ENCODE results near the gene ZNF276. TPM values are rescaled to one million over a fixed set of nuclear protein-coding genes. Genes with fewer than 3 reads are reported as not detected.
A peak's percentile ranks its signal among the peaks of the same experiment; 100 is the strongest.

Gene ZNF276
- polyA plus RNA-seq, 1 of the 3 experiments (the other 2 are of a cell fraction) = 24.9 TPM

DNA sequence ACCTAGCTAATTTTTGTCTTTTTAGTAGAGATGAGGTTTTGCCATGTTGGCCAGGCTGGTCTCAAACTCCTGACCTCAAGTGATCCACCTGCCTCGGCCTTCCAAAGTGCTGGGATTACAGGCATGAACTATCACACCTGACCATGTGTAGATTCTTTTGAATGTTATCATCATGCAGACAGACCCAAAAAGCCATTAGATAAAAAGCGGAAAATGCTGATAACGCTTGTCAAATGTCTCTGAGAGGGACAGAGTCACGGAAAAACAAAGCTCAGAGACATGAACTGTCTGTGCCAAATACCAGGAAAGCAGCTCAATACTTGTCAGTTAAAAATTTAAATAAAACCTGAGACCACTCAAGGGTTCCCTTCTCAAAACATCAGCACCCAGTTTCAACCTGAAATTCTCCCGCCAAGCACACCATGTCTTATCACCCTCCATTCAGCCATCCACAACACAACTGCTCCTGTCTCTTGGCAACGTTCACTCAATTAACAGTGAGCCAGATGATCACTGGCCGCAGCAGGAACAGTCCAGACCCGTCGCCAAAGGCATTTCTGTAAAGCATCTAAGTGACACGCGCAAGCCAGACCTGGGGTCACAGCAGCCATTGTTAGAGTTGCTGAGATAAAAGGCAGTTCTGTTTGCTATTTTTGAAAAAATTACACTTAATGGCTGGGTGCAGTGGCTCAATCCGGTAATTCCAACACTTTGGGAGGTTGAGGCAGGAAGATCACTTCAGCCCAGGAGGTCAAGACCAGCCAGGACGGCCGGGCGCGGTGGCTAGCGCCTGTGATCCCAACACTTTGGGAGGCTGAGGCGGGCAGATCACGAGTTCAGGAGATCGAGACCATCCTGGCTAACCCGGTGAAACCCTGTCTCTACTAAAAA is 65.4 kb downstream of the ZNF276 start:
- CTCF ChIA-PET = interaction anchor here (1.0 to 5.4 kb wide), 6 partner anchors 11 to 100 kb away, joined by 3 to 31 read pairs (median 4); partner anchors contain the start of gene CDK10
- peaks cover 0 to 9% of the 10 kb centered on the region in 2 experiments; a peak in 1 of 4 replicates for H3K4me1 ChIP-seq (ENCODE audit: control insufficient read depth in 1 of 2, insufficient read depth in 2 of 2, low read depth in 1 of 2, low read length in 1 of 2)
- H3K4me2 ChIP-seq = no peak overlapping the region

DNA sequence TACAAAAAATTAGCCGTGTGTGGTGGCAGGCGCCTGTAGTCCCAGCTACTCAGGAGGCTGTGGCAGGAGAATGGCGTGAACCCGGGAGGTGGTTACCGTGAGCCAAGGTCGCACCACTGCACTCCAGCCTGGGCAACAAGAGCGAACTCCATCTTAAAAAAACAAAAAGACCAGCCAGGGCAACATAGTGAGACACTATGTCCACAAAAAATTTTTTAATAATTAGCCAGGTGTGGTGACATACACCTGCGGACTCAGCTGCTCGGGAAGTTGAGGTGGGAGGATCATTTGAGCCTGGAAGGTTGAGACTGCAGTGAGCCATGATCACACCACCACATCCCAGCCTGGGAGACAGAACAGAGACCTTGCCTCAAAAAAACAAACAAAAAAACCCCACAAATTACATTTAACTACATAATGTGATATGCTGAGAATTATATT is 66.0 kb downstream of the ZNF276 start:
- WGBS (ENCODE audit: low lambda C conversion rate) = 99% methylated on average over 9 of the region's 9 CpGs
- H3K9me3 ChIP-seq = no peaks in the 10 kb centered on the region
- H4K20me1 ChIP-seq (ENCODE audit: insufficient read depth) = no peaks in the 10 kb centered on the region
- ChIA-PET CTCF (interaction anchor here (1.3 to 5.4 kb wide), 3 partner anchors 24 to 73 kb away, joined by 4 to 31 read pairs (median 6); no protein-coding TSS in a partner anchor), POLR2A (no interaction called here)
- peak overlapping the region in 1 of 2 experiments; percentile 36; a peak in 1 of 4 replicates for H3K27ac ChIP-seq (ENCODE audit: low read depth in 2 of 2, low read length in 1 of 2)
- DNase-seq = no peak
- peaks cover 5 to 16% of the 10 kb centered on the region in 2 experiments for H3K36me3 ChIP-seq (replicated peaks in 1 of 2; ENCODE audit: control insufficient read depth in 1 of 2, insufficient read depth in 2 of 2, low read length in 1 of 2)
- H2AFZ ChIP-seq (ENCODE audit: low read depth) = no peak overlapping the region
- no peak overlapping the region for H3K9ac ChIP-seq
- no peaks in the 10 kb centered on the region for H3K9me2 ChIP-seq
- no peaks in the 10 kb centered on the region for H3F3A ChIP-seq (replicated peaks; ENCODE audit: insufficient read depth)
- no peak overlapping the region for H3K4me2 ChIP-seq
- no peaks in the 10 kb centered on the region for H3K27me3 ChIP-seq (ENCODE audit: insufficient read depth)
- peaks cover 0 to 9% of the 10 kb centered on the region in 2 experiments; a peak in 1 of 4 replicates for H3K4me1 ChIP-seq (ENCODE audit: control insufficient read depth in 1 of 2, insufficient read depth in 2 of 2, low read depth in 1 of 2, low read length in 1 of 2)
- no peaks in the 10 kb centered on the region for H3K79me2 ChIP-seq (ENCODE audit: insufficient read depth)
- H3K4me3 ChIP-seq (ENCODE audit: low read depth in 2 of 2, low read length in 1 of 2) = no peak overlapping the region
- TF ChIP-seq GATA2 (CRISPR knock-in tag; IDR thresholded peaks at IDR 0.05) = no peak
- no peak for TF ChIP-seq RXRA (IDR thresholded peaks at IDR 0.05; ENCODE audit: borderline replicate concordance, low read depth)
- no peak for TF ChIP-seq SMC3 (IDR thresholded peaks at IDR 0.05; ENCODE audit: low read depth, low read length)
- no peak for TF ChIP-seq EZH2phosphoT487 (IDR thresholded peaks at IDR 0.05; ENCODE audit: borderline replicate concordance, low read depth)
- TF ChIP-seq, protein P1, sequence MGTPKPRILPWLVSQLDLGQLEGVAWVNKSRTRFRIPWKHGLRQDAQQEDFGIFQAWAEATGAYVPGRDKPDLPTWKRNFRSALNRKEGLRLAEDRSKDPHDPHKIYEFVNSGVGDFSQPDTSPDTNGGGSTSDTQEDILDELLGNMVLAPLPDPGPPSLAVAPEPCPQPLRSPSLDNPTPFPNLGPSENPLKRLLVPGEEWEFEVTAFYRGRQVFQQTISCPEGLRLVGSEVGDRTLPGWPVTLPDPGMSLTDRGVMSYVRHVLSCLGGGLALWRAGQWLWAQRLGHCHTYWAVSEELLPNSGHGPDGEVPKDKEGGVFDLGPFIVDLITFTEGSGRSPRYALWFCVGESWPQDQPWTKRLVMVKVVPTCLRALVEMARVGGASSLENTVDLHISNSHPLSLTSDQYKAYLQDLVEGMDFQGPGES (IDR thresholded peaks at IDR 0.05; ENCODE audit: low read depth, low read length) = no peak
- TF ChIP-seq FOXM1 (IDR thresholded peaks at IDR 0.05; ENCODE audit: low read depth) = no peak
- TF ChIP-seq EP300 (IDR thresholded peaks at IDR 0.05; ENCODE audit: borderline replicate concordance in 1 of 2, low read depth in 1 of 2, low read length in 1 of 2) = no peak
- TF ChIP-seq, protein P2, sequence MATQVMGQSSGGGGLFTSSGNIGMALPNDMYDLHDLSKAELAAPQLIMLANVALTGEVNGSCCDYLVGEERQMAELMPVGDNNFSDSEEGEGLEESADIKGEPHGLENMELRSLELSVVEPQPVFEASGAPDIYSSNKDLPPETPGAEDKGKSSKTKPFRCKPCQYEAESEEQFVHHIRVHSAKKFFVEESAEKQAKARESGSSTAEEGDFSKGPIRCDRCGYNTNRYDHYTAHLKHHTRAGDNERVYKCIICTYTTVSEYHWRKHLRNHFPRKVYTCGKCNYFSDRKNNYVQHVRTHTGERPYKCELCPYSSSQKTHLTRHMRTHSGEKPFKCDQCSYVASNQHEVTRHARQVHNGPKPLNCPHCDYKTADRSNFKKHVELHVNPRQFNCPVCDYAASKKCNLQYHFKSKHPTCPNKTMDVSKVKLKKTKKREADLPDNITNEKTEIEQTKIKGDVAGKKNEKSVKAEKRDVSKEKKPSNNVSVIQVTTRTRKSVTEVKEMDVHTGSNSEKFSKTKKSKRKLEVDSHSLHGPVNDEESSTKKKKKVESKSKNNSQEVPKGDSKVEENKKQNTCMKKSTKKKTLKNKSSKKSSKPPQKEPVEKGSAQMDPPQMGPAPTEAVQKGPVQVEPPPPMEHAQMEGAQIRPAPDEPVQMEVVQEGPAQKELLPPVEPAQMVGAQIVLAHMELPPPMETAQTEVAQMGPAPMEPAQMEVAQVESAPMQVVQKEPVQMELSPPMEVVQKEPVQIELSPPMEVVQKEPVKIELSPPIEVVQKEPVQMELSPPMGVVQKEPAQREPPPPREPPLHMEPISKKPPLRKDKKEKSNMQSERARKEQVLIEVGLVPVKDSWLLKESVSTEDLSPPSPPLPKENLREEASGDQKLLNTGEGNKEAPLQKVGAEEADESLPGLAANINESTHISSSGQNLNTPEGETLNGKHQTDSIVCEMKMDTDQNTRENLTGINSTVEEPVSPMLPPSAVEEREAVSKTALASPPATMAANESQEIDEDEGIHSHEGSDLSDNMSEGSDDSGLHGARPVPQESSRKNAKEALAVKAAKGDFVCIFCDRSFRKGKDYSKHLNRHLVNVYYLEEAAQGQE (IDR thresholded peaks at IDR 0.05; ENCODE audit: low read depth, low read length) = no peak
- no peak for TF ChIP-seq TAF1 (IDR thresholded peaks at IDR 0.05; ENCODE audit: borderline replicate concordance, low read depth, low read length)
- TF ChIP-seq, protein P3, sequence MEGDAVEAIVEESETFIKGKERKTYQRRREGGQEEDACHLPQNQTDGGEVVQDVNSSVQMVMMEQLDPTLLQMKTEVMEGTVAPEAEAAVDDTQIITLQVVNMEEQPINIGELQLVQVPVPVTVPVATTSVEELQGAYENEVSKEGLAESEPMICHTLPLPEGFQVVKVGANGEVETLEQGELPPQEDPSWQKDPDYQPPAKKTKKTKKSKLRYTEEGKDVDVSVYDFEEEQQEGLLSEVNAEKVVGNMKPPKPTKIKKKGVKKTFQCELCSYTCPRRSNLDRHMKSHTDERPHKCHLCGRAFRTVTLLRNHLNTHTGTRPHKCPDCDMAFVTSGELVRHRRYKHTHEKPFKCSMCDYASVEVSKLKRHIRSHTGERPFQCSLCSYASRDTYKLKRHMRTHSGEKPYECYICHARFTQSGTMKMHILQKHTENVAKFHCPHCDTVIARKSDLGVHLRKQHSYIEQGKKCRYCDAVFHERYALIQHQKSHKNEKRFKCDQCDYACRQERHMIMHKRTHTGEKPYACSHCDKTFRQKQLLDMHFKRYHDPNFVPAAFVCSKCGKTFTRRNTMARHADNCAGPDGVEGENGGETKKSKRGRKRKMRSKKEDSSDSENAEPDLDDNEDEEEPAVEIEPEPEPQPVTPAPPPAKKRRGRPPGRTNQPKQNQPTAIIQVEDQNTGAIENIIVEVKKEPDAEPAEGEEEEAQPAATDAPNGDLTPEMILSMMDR (IDR thresholded peaks at IDR 0.05) = no peak
- TF ChIP-seq ELF1 (IDR thresholded peaks at IDR 0.05) = no peak
- TF ChIP-seq MXI1 (IDR thresholded peaks at IDR 0.05; ENCODE audit: low read depth, low read length) = no peak
- TF ChIP-seq, protein P4, sequence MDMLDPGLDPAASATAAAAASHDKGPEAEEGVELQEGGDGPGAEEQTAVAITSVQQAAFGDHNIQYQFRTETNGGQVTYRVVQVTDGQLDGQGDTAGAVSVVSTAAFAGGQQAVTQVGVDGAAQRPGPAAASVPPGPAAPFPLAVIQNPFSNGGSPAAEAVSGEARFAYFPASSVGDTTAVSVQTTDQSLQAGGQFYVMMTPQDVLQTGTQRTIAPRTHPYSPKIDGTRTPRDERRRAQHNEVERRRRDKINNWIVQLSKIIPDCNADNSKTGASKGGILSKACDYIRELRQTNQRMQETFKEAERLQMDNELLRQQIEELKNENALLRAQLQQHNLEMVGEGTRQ (IDR thresholded peaks at IDR 0.05; ENCODE audit: borderline replicate concordance, low read depth, low read length) = no peak

More for the DNA sequence above, 65.4 kb downstream of the ZNF276 start:
- WGBS (ENCODE audit: low lambda C conversion rate) = 89% methylated on average over 21 of the region's 21 CpGs
- H3K9me3 ChIP-seq = no peaks in the 10 kb centered on the region
- H3K9ac ChIP-seq = no peak overlapping the region
- H3K27ac ChIP-seq (ENCODE audit: low read depth in 2 of 2, low read length in 1 of 2) = peak overlapping the region in 1 of 2 experiments; percentile 71; a peak in 2 of 4 replicates
- POLR2A ChIA-PET = no interaction called here
- peaks cover 5 to 18% of the 10 kb centered on the region in 2 experiments for H3K36me3 ChIP-seq (replicated peaks in 1 of 2; ENCODE audit: control insufficient read depth in 1 of 2, insufficient read depth in 2 of 2, low read length in 1 of 2)
- DNase-seq = peak; percentile 91
- H3K9me2 ChIP-seq = no peaks in the 10 kb centered on the region
- H2AFZ ChIP-seq (ENCODE audit: low read depth) = no peak overlapping the region
- H3K79me2 ChIP-seq (ENCODE audit: insufficient read depth) = no peaks in the 10 kb centered on the region
- TF ChIP-seq MXI1 (IDR thresholded peaks at IDR 0.05; ENCODE audit: low read depth, low read length) (peak; percentile 94), CHD2 (IDR thresholded peaks at IDR 0.05; ENCODE audit: low read length, partially characterized antibody) (peak; percentile 78), TCF12 (IDR thresholded peaks at IDR 0.05) (peak; percentile 68; the same call in 1 of the 2 replicates), YY1 (IDR thresholded peaks at IDR 0.05; ENCODE audit: low read depth) (no peak), EP300 (IDR thresholded peaks at IDR 0.05; ENCODE audit: borderline replicate concordance in 1 of 2, low read depth in 1 of 2, low read length in 1 of 2) (peak in 1 of 2 experiments; percentile 96; a peak in 2 of 4 replicates), POLR2AphosphoS5 (IDR thresholded peaks at IDR 0.05; ENCODE audit: low read depth, low read length) (peak; percentile 21; the same call in 1 of the 2 replicates), FOSL2 (IDR thresholded peaks at IDR 0.05; ENCODE audit: borderline replicate concordance, low read depth) (no peak), FOXJ3 (CRISPR knock-in tag; IDR thresholded peaks at IDR 0.05) (peak; percentile 95), GATA2 (CRISPR knock-in tag; IDR thresholded peaks at IDR 0.05) (peak; percentile 95), RCOR1 (IDR thresholded peaks at IDR 0.05; ENCODE audit: low read length) (peak; percentile 96), NRF1 (IDR thresholded peaks at IDR 0.05; ENCODE audit: low read depth, low read length) (peak; percentile 12; the same call in 1 of the 2 replicates)
- no peaks in the 10 kb centered on the region for H3F3A ChIP-seq (replicated peaks; ENCODE audit: insufficient read depth)
- H4K20me1 ChIP-seq (ENCODE audit: insufficient read depth) = no peaks in the 10 kb centered on the region
- H3K27me3 ChIP-seq (ENCODE audit: insufficient read depth) = no peaks in the 10 kb centered on the region
- H3K4me3 ChIP-seq (ENCODE audit: low read depth in 2 of 2, low read length in 1 of 2) = no peak overlapping the region

All from SK-N-SH (cell line).